HG03139 (cell line): ENCODE data around the gene MS4A4E.
"Not testable (repeated sequence)": the region's sequence is repeated elsewhere in the genome, so short reads cannot be mapped to it uniquely, and the experiment has no call there.

ENCODE experiments used
- ATAC-seq: cut with Tn5 transposase; IDR thresholded peaks from one replicate; pipeline ENCODE4 v1.9.1; 2021; ENCODE audit not compliant: unreplicated experiment

MS4A4E gene

GRCh38 chr11:60182541-60183330 lies 60.2 kb downstream of the MS4A4E start, which contains the start of gene MS4A6A:
Gene MS4A6A, minus strand, starts transcription at chr11:60183083. Its CDS starts 1,356 bp downstream, at chr11:60181727.
- ATAC-seq = no peak

- ATAC-seq = no peak
Observed at GRCh38 chr11:60175860-60176275, 67.1 kb downstream of the MS4A4E start.

- ATAC-seq = no peak
Observed at GRCh38 chr11:60172011-60172410, 70.9 kb downstream of the MS4A4E start.

GRCh38 chr11:60170566-60170965 lies 72.4 kb downstream of the MS4A4E start:
- ATAC-seq = no peak

- ATAC-seq = no peak
Observed at GRCh38 chr11:60169264-60169915, 73.5 kb downstream of the MS4A4E start.

- no peak for ATAC-seq
Observed at GRCh38 chr11:60168306-60168705, 74.6 kb downstream of the MS4A4E start.

GRCh38 chr11:60165951-60166350 lies 77.0 kb downstream of the MS4A4E start:
- no peak for ATAC-seq

- no peak for ATAC-seq
Observed at GRCh38 chr11:60165538-60165937, 77.4 kb downstream of the MS4A4E start.

- no peak for ATAC-seq
Observed at GRCh38 chr11:60164550-60165075, 78.3 kb downstream of the MS4A4E start.

GRCh38 chr11:60161766-60162165 lies 81.2 kb downstream of the MS4A4E start:
- ATAC-seq = no peak

- ATAC-seq = no peak
Observed at GRCh38 chr11:60161107-60161506, 81.8 kb downstream of the MS4A4E start.

- no peak for ATAC-seq
Observed at GRCh38 chr11:60159868-60160267, 83.1 kb downstream of the MS4A4E start.

- no peak for ATAC-seq
Observed at GRCh38 chr11:60159284-60159683, 83.7 kb downstream of the MS4A4E start.

GRCh38 chr11:60158636-60159035 lies 84.3 kb downstream of the MS4A4E start:
- no peak for ATAC-seq

GRCh38 chr11:60155931-60156330 lies 87.0 kb downstream of the MS4A4E start:
- no peak for ATAC-seq

GRCh38 chr11:60152727-60153126 lies 90.2 kb downstream of the MS4A4E start:
- not testable (repeated sequence) for ATAC-seq

- no peak for ATAC-seq
Observed at GRCh38 chr11:60150279-60150678, 92.7 kb downstream of the MS4A4E start.
